ES-I3 (cell line): ENCODE results near the gene G6PC3.
"Not testable (repeated sequence)": the region's sequence is repeated elsewhere in the genome, so short reads cannot be mapped to it uniquely, and the experiment has no call there.

Source experiments
- H3K36me3 ChIP-seq: 2 replicates; pipeline ENCODE4 v1.6.1; 2013; ENCODE audit warnings: mild to moderate bottlenecking, low read length, control low read depth, moderate library complexity; ENCODE audit not compliant: insufficient read depth
- H3K4me1 ChIP-seq: 2 replicates; pipeline ENCODE4 v1.6.1; 2013; ENCODE audit warnings: mild to moderate bottlenecking, control low read depth, low read length; ENCODE audit not compliant: insufficient read depth
- H3K9ac ChIP-seq: 2 replicates; pipeline ENCODE4 v1.6.1; 2013; ENCODE audit warnings: low read depth, mild to moderate bottlenecking, low read length, moderate library complexity
- H3K9me3 ChIP-seq: 2 replicates; pipeline ENCODE4 v1.6.1; 2013; ENCODE audit warnings: mild to moderate bottlenecking, low read length, moderate library complexity; ENCODE audit not compliant: control insufficient read depth, insufficient read depth

Gene G6PC3

GRCh38 chr17:44070455-44071197 lies at the start of gene G6PC3:
G6PC3 (plus strand) TSS chr17:44070735; CDS start chr17:44070966, 231 bp downstream.
- no peaks in the 10 kb centered on the region for H3K9me3 ChIP-seq
- H3K36me3 ChIP-seq = no peaks in the 10 kb centered on the region
- peaks cover 15% of the 10 kb centered on the region for H3K4me1 ChIP-seq
- H3K9ac ChIP-seq = peak within 1 kb of the TSS; percentile 88

GRCh38 chr17:44021227-44021626 lies 49.3 kb upstream of the G6PC3 start:
- H3K36me3 ChIP-seq, H3K9ac ChIP-seq, H3K9me3 ChIP-seq, H3K4me1 ChIP-seq: not testable (repeated sequence)

DNA sequence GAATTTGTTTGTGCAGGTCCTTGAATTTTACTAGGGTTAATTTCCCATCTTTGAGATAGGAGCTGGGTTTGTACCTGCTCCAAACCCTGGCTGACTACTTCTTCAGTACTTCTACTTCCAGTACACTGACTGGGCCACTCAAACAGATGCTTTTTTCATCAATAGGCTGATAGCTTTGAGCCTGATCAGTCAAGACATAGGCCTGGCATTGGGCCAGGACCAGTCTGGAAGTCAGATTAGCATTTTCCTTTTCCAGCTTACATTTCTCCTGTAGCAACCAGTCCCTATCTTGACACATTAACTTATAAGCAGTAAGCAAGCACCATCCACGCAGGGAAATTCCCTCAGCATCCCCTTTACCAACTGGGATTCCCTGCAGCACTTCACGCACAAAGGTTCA lies 48.3 kb upstream of the G6PC3 start:
- H3K9me3 ChIP-seq = no peaks in the 10 kb centered on the region
- no peaks in the 10 kb centered on the region for H3K4me1 ChIP-seq
- H3K9ac ChIP-seq = no peak overlapping the region
- H3K36me3 ChIP-seq = peaks cover 4% of the 10 kb centered on the region; the same call in 1 of the 2 replicates

DNA sequence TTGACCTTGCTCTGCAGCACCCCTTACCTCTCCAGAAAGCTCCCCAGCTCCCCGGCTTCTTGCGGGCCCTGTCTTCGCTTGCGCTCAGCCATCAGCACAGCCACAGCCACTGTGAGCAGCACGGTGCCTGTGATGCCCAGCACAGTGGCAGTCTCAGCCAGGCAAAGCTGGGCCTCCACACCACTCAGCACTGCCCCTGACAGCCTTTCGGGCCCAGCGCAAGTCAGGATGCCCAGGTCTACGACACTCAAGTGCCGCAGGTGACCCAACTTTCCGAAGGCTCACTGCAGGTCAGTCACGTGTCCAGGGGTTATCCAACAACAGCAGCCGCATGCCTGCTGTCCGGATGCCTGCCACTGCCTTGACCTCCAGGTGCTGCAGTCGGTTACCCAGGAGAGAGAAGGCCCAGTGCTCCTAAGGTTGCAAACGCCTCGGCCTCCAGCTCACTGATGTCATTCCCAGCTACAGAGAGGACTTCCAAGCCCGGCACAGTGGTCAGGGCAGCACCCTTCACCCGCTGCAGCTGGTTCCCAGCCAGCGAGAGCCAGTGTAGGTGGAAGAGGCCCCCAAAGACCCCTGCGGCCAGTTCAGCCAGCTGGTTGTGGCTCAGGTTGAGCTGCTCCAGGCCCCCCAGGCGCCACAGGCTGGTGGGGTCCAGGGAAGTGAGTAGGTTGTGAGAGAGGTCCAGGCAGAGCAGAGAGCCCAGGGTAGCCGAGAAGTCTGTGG lies 46.8 kb upstream of the G6PC3 start:
- Histone ChIP-seq H3K4me1 (no peaks in the 10 kb centered on the region), H3K9me3 (no peaks in the 10 kb centered on the region), H3K9ac (no peak overlapping the region), H3K36me3 (peaks cover 4% of the 10 kb centered on the region; the same call in 1 of the 2 replicates)

- Histone ChIP-seq H3K9ac (no peak overlapping the region), H3K9me3 (no peaks in the 10 kb centered on the region), H3K36me3 (peaks cover 4% of the 10 kb centered on the region; the same call in 1 of the 2 replicates), H3K4me1 (no peaks in the 10 kb centered on the region)
Observed at GRCh38 chr17:44024271-44024663, 46.3 kb upstream of the G6PC3 start.

DNA sequence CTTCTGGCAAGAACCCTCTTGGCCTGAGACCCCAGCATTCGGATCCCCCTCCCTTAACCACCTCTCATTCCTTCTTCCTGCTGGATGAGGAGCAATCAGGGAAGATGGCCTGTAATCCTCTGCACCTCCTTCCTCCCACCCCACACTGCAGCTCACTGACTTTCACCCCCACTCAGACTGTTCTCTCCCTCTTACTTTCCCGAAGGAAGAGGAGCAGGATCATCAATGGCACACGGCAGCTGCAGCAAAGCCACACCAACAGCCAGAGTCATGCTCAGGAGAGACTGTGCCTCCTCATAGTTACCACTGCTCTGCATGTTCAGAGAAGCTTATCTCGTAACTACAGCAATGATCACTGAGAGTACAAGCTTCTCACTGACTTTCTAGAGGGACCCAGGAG lies 45.7 kb upstream of the G6PC3 start:
- Histone ChIP-seq H3K36me3 (peaks cover 4% of the 10 kb centered on the region; the same call in 1 of the 2 replicates), H3K9ac (no peak overlapping the region), H3K4me1 (no peaks in the 10 kb centered on the region), H3K9me3 (no peaks in the 10 kb centered on the region)

DNA sequence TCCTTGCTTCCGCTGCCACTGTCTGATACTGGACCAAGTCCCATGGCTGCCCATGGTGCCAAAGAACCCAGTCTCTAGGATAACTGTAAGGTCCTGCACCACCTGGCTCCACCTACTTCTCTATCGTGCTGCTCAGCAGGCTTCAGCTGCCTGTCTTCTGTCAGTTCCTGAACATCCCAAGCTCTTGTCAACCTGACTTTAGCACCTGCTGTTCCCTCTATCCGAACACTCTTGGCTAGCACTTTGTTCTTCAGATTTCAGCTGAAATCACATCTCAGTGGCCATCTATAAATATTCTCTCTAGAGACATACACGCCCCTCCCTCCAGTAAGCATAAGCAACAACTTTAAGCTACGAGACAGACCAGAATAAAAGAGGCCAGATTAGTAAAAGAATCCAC lies 40.8 kb upstream of the G6PC3 start:
- Histone ChIP-seq H3K9ac (no peak overlapping the region), H3K36me3 (peaks cover 31% of the 10 kb centered on the region), H3K4me1 (no peaks in the 10 kb centered on the region), H3K9me3 (no peaks in the 10 kb centered on the region)

GRCh38 chr17:44030482-44030881 lies 40.1 kb upstream of the G6PC3 start:
- no peaks in the 10 kb centered on the region for H3K9me3 ChIP-seq
- H3K36me3 ChIP-seq = peaks cover 31% of the 10 kb centered on the region
- H3K9ac ChIP-seq = no peak overlapping the region

DNA sequence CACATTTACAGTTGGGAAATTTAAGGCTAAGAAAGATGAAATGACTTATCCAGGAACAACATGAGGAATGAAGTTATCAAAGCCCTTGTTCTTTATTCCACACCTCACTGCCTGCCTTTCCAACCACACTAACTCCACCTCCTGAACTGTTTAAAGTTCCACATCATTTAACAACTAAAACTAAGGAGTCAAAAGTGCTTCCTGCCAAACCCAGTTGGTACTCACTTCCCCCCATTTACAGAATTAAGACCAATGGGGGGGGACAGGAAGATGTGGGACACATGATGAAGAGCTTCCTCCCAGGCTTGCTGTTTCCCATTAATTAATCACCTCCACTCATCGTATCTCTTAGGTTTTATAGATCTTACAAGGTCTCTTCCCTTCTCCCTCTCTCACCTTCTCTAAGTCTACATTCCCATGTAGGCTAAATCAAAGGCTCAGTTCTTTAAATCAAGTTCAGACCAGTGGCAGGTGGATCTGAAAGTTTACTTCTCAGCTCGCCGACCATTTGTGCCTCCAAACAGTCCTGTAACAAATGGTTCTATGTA lies 36.6 kb upstream of the G6PC3 start:
- no peaks in the 10 kb centered on the region for H3K4me1 ChIP-seq
- peaks cover 55% of the 10 kb centered on the region for H3K36me3 ChIP-seq
- no peak overlapping the region for H3K9ac ChIP-seq
- H3K9me3 ChIP-seq = no peaks in the 10 kb centered on the region

More at GRCh38 chr17:44030482-44030881, 40.1 kb upstream of the G6PC3 start:
- H3K4me1 ChIP-seq = no peaks in the 10 kb centered on the region

GRCh38 chr17:44034688-44035087 lies 35.8 kb upstream of the G6PC3 start:
- H3K36me3 ChIP-seq = peaks cover 58% of the 10 kb centered on the region

DNA sequence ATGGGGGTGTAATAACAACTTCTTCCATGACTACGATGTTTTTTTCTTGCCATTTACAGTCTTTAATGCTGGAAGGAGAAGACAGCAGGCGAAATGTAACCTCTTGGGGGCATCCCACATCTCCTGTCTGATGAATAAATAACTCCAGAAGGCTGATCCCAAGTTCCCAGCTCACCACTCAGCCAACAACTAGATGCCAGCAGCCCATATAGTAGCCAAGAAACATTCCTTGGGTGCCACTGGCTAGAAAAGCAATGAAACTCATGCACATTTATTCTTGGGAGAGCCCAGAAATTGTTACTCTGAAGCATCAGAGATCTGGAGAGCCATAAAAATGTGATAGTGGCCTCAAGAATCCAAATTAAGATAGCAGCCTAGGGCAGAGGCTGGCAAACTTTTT lies 33.1 kb upstream of the G6PC3 start:
- no peaks in the 10 kb centered on the region for H3K9me3 ChIP-seq
- H3K9ac ChIP-seq = no peak overlapping the region
- no peaks in the 10 kb centered on the region; the same call in 1 of the 2 replicates for H3K4me1 ChIP-seq
- H3K36me3 ChIP-seq = peaks cover 50% of the 10 kb centered on the region

More at GRCh38 chr17:44034688-44035087, 35.8 kb upstream of the G6PC3 start:
- not testable (repeated sequence) for H3K9ac ChIP-seq, H3K9me3 ChIP-seq, H3K4me1 ChIP-seq

GRCh38 chr17:44038604-44039011 lies 31.9 kb upstream of the G6PC3 start:
- H3K9me3 ChIP-seq = no peaks in the 10 kb centered on the region
- H3K9ac ChIP-seq = no peak overlapping the region
- H3K36me3 ChIP-seq = peaks cover 43% of the 10 kb centered on the region
- H3K4me1 ChIP-seq = no peaks in the 10 kb centered on the region; the same call in 1 of the 2 replicates

GRCh38 chr17:44039829-44040635 lies 30.5 kb upstream of the G6PC3 start:
- H3K9ac ChIP-seq = no peak overlapping the region
- no peaks in the 10 kb centered on the region for H3K9me3 ChIP-seq
- peaks cover 38% of the 10 kb centered on the region for H3K36me3 ChIP-seq
- peaks cover 11% of the 10 kb centered on the region for H3K4me1 ChIP-seq

GRCh38 chr17:44043272-44043696 lies 27.3 kb upstream of the G6PC3 start:
- Histone ChIP-seq H3K4me1 (peaks cover 11% of the 10 kb centered on the region), H3K9me3 (no peaks in the 10 kb centered on the region), H3K36me3 (peaks cover 23% of the 10 kb centered on the region), H3K9ac (no peak overlapping the region)
